Loucy (cell line): ENCODE measurements around the gene THAP7.

ENCODE experiments used
- EZH2phosphoT487 ChIP-seq: fragments of 200-600 bp; IDR thresholded peaks from 2 replicates; pipeline ENCODE4 v1.6.1; 2018; ENCODE audit warnings: antibody characterized with exemption, mild to moderate bottlenecking, moderate library complexity, borderline replicate concordance
- TF ChIP-seq, protein P1 (sequence below): fragments of 200-600 bp; sonication (generic); conservative IDR thresholded peaks from 2 replicates; pipeline ENCODE4 v1.5.1; 2014; ENCODE audit warnings: mild to moderate bottlenecking, antibody characterized with exemption, low read length

DNA sequence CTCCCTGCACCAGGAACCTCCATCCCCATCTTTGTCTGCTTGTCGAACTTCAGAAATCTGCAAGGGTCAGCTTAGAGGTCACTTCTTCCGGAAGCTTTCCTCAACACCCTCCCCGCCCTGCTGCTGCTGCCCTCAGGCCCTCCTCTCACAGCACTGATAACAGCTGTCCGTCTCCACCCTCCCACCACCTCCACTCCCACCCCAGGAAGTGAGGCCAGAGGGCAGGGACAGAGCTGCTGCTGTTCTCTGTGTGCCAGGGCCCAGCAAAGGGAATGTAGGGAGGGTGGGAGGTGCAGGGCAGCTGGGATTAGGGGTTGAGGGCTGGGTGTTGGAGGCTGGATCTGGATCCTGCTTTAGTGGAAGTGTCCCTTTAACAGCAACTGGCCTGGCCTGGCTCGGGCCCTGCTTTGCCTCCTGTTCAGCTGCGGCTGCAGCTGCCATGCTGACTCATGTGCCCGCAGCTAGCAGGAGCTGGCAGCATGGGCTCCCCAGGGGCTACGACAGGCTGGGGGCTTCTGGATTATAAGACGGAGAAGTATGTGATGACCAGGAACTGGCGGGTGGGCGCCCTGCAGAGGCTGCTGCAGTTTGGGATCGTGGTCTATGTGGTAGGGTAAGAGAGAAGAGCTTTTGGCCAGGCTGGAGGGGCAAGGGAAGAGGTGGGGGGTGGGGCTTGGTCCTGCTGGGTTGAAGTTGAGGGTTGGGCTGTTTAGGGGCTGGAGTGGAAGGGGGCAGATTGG lies 13.0 kb upstream of the THAP7 start, which contains the start of gene P2RX6:
- TF ChIP-seq, protein P1, sequence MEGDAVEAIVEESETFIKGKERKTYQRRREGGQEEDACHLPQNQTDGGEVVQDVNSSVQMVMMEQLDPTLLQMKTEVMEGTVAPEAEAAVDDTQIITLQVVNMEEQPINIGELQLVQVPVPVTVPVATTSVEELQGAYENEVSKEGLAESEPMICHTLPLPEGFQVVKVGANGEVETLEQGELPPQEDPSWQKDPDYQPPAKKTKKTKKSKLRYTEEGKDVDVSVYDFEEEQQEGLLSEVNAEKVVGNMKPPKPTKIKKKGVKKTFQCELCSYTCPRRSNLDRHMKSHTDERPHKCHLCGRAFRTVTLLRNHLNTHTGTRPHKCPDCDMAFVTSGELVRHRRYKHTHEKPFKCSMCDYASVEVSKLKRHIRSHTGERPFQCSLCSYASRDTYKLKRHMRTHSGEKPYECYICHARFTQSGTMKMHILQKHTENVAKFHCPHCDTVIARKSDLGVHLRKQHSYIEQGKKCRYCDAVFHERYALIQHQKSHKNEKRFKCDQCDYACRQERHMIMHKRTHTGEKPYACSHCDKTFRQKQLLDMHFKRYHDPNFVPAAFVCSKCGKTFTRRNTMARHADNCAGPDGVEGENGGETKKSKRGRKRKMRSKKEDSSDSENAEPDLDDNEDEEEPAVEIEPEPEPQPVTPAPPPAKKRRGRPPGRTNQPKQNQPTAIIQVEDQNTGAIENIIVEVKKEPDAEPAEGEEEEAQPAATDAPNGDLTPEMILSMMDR, result no peak
- no peak for TF ChIP-seq EZH2phosphoT487
